Immature natural killer cell (primary cell): ENCODE results near the gene ALDH5A1. TPM values are rescaled to one million over a fixed set of nuclear protein-coding genes. Genes with fewer than 3 reads are reported as not detected.
"Not testable (repeated sequence)": the region's sequence is repeated elsewhere in the genome, so short reads cannot be mapped to it uniquely, and the experiment has no call there.

Experiments
- DNase-seq, 3 donors: peaks; one replicate each; pipeline ENCODE4 v3.0.0; 2022; ENCODE audit warnings: mixed read lengths in 1 of 3
- H3K27ac Mint-ChIP-seq, 6 donors: one replicate each; pipeline ENCODE4 v1.8.0; 2020; ENCODE audit warnings: mixed read lengths in 6 of 6, mild to moderate bottlenecking in 5 of 6, inconsistent platforms in 4 of 6, moderate library complexity in 3 of 6
- H3K27me3 Mint-ChIP-seq, 3 donors: one replicate each; pipeline ENCODE4 v1.8.0; 2020 to 2021; ENCODE audit warnings: low read depth in 3 of 3, mild to moderate bottlenecking in 3 of 3, mixed read lengths in 3 of 3, moderate library complexity in 3 of 3, inconsistent platforms in 1 of 3
- H3K36me3 Mint-ChIP-seq, 3 donors: one replicate each; pipeline ENCODE4 v1.8.0; 2020; ENCODE audit warnings: mixed read lengths in 3 of 3, inconsistent platforms in 2 of 3, mild to moderate bottlenecking in 2 of 3
- H3K4me1 Mint-ChIP-seq, 2 donors: one replicate each; pipeline ENCODE4 v1.8.0; 2020; ENCODE audit warnings: inconsistent platforms in 2 of 2, mild to moderate bottlenecking in 2 of 2, mixed read lengths in 2 of 2, moderate library complexity in 1 of 2
- H3K4me3 Mint-ChIP-seq, 5 donors: one replicate each; pipeline ENCODE4 v1.8.0; 2020; ENCODE audit warnings: mild to moderate bottlenecking in 5 of 5, mixed read lengths in 5 of 5, inconsistent platforms in 3 of 5, moderate library complexity in 3 of 5
- H3K9me3 Mint-ChIP-seq, 6 donors: one replicate each; pipeline ENCODE4 v1.8.0; 2020; ENCODE audit warnings: mild to moderate bottlenecking in 6 of 6, mixed read lengths in 6 of 6, inconsistent platforms in 4 of 6, moderate library complexity in 3 of 6
- polyA plus RNA-seq, 3 donors: library from polyadenylated mRNA; unstranded; fragments of 300-500 nt; fragmentation: Illumina TruSeq; gene quantifications; one replicate each; pipeline ENCODE4 v1.2.3, GENCODE V29; 2021

ALDH5A1 gene
- polyA plus RNA-seq, 3 donors from 2014 or later: 3.6 to 8.7 (median 6.1) TPM

DNA sequence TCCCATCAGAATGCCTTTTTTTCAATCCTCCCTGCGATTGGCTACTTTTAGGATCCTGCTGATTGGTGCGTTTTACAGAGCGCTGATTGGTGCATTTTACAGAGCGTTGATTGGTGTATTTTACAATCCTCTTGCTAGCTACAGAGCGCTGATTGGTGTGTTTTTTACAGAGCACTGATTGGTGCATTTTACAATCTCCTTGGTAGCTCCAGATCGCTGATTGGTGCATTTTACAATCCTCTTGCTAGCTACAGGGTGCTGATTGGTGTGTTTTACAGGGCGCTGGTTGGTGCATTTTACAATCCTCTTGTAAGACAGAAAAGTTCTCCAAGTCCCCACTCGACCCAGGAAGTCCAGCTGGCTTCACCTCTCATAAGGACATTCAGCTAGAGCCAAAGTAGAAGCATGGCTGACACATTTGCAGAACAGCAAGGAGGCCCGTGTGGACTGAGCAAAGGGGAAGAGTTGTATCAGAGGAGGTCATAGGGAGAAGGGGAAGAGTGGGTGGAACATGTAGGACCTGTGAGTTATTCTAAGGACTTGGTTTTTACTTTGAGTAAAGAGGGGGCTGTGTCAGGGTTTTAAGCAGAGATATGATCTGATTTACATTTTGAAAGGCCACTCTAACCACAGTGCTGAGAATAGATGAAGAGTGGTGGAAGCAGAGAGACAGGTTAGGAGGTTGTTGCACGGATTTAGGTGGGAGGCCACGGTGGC, 2.6 kb downstream of the ALDH5A1 start:
- no peak for DNase-seq
- H3K4me1 Mint-ChIP-seq: peaks cover 15 to 23% of the 10 kb centered on the region in 2 donors
- H3K36me3 Mint-ChIP-seq: peaks cover 4 to 18% (median 6%) of the 10 kb centered on the region in 3 donors
- H3K9me3 Mint-ChIP-seq: no peaks in the 10 kb centered on the region
- H3K27ac Mint-ChIP-seq: no peak overlapping the region
- H3K27me3 Mint-ChIP-seq: peaks cover 0 to 2% (median 0%) of the 10 kb centered on the region in 3 donors
- H3K4me3 Mint-ChIP-seq: no peak overlapping the region

DNA sequence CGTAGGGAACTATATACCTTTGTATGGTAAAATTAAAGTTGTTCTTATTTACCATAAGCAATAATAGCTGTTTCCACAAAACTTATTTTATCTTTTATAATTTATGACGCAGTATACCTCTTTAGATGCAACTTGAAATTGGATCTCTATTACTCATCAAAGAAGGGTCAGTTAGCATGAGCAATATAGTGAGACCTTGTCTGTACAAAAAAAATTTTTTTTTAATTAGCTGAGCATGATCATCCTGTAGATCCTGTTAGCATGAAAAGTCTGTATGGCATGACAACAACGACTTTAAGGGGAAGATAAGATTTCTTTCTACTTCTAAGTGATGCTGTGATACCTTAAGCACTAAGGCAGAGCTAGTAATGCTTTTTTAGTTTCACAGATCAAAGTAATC, 5.9 kb downstream of the ALDH5A1 start:
- Mint-ChIP-seq H3K9me3 (no peaks in the 10 kb centered on the region), H3K4me3 (no peak overlapping the region), H3K4me1 (peaks cover 4 to 6% of the 10 kb centered on the region in 2 donors), H3K27me3 (no peaks in the 10 kb centered on the region), H3K36me3 (peaks cover 16 to 44% (median 16%) of the 10 kb centered on the region in 3 donors), H3K27ac (no peak overlapping the region)
- DNase-seq: no peak

DNA sequence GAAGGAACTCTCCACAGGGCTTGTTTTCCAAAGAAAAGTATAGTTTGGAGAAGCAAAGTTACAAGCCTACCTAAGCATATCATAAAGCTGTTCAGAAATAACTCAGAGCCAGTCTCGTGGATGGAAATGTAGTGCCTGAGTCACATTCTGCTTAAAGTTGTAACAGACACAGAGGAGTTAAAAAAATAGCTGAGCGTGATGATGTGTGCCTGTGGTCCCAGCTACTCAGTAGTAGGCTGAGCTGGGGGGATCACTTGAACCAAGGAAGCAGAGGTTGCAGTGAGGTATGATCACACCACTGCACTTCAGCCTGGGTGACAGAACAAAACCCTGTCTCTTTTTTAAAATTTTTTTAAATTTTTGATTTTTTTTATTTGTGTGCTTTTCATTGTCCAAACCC, 6.6 kb downstream of the ALDH5A1 start:
- H3K4me1 Mint-ChIP-seq: peaks cover 0 to 3% of the 10 kb centered on the region in 2 donors
- peaks cover 16 to 44% (median 16%) of the 10 kb centered on the region in 3 donors for H3K36me3 Mint-ChIP-seq
- no peaks in the 10 kb centered on the region for H3K9me3 Mint-ChIP-seq
- no peak for DNase-seq
- no peak overlapping the region for H3K27ac Mint-ChIP-seq
- H3K4me3 Mint-ChIP-seq: no peak overlapping the region
- H3K27me3 Mint-ChIP-seq: no peaks in the 10 kb centered on the region

DNA sequence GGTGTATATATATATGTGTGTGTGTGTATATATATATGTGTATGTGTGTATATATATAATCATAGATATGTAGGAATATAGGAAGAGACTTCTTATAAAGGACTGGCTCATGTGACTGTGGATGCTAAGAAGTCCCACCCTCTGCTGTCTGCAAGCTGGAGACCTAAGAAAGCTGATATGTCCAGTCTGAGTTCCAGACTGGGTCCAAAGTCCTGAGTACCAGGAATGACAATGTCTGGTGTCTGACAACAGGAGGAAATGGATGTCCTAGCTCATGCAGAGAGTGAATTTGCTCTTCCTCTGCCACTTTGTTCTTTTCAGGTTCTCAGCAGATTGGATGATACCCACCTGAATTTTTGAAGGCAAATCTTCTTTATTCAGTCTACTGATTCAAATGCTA, 7.1 kb downstream of the ALDH5A1 start:
- Mint-ChIP-seq H3K27me3 (peaks cover 0 to under 1% (median 0%) of the 10 kb centered on the region in 3 donors), H3K27ac (peak overlapping the region in 1 of 6 donors; percentile 41), H3K9me3 (no peaks in the 10 kb centered on the region), H3K36me3 (peaks cover 17 to 43% (median 19%) of the 10 kb centered on the region in 3 donors), H3K4me3 (no peak overlapping the region), H3K4me1 (peaks cover 0 to 3% of the 10 kb centered on the region in 2 donors)
- DNase-seq: no peak

DNA sequence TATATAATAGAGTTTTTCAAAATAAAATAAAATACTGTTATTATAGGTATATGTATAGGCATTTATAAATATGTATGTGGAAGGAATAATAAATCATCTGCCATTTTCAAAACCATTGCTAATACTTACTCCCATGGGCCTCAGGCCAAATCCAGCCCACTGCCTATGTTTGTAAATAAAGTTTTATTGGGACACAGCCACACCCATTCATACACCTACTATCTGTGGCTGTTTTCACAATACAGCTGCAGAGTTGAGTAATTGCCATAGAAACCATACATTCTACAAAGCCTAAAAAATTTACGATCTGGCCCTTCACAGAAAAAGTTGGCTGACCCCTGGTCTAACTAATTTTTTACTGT, 9.5 kb downstream of the ALDH5A1 start:
- DNase-seq: no peak
- Mint-ChIP-seq H3K4me3 (no peak overlapping the region), H3K9me3 (no peaks in the 10 kb centered on the region), H3K4me1 (no peaks in the 10 kb centered on the region), H3K27me3 (peaks cover 0 to 1% (median 0%) of the 10 kb centered on the region in 3 donors), H3K36me3 (peaks cover 28 to 57% (median 36%) of the 10 kb centered on the region in 3 donors), H3K27ac (no peak overlapping the region)

DNA sequence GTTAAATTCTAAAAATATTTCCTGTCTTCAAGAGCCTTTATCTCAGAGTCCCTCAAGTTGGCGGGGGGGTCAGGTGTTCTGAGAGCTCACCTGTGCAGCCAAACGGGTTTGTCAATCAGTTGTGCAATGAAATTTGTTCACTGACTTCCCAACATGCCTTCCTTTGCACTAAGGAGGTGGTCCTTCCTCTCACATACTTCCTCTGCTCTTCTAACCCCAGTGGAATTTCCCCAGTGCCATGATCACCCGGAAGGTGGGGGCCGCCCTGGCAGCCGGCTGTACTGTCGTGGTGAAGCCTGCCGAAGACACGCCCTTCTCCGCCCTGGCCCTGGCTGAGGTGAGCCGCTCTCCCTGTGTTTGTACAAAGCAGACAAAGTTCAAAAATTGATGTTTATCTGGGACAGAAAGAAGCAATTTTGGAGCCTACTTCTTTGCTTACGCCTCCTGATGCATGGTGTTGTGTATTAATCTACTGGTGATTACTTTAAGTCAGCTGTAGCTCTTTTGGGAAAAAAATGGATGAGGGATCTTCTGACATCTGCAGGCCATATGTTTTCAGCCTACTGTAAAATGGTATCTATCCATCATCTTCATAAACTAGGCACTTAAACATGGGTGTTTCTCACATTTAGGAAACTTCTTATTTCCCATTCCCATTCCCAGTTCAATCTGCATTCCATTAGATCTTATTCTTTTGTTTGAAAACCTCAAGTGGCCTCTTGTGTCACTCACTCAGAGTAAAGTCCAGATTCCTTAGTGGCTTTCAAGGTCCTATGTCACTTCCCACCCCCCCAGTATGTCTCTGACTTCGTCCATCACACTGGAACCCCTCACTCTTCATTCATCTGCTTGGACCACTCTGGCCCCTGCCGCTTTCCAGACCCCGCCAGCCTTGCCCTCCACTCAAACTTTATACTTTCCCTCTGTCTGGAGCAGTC, 10.1 kb downstream of the ALDH5A1 start:
- Mint-ChIP-seq H3K27me3 (peaks cover 0 to 1% (median 0%) of the 10 kb centered on the region in 3 donors), H3K36me3 (peaks cover 34 to 63% (median 42%) of the 10 kb centered on the region in 3 donors), H3K4me1 (no peaks in the 10 kb centered on the region), H3K4me3 (no peak overlapping the region), H3K9me3 (no peaks in the 10 kb centered on the region), H3K27ac (no peak overlapping the region)
- DNase-seq: no peak

DNA sequence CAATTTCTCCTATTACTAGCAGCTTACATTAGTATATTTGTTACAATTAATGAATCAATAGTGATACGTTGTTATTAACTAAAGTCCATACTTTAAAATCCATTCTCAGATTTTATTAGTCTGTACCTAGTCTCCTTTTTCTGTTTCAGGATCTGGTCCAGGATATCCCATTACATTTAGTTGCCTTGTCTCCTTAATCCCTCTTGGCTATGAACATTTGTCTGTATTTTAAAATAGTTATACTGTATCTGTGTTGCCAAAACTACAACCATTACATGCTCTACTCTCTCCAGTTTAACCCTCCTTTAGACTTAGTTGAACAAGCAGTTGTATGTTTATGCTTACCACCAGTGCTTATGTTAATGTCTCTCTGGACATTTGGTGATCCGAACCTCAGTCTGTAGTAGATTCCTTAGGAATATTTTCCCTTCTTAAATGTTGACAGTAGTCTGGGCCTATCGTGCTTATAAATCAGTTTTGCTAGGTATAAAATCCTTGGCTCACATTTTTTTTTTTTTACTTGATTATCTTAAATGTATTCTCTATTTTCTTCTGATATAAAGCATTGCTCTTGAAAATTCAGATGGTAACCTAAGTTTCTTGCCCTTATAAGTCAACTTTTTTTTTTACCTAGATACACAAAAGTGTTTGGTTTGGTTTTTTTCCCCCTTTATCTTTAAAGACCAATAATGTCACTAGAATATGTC, 12.2 kb downstream of the ALDH5A1 start:
- no peak for DNase-seq
- Mint-ChIP-seq H3K9me3 (no peaks in the 10 kb centered on the region), H3K36me3 (peaks cover 41 to 70% (median 58%) of the 10 kb centered on the region in 3 donors), H3K4me1 (no peaks in the 10 kb centered on the region), H3K27ac (no peak overlapping the region), H3K4me3 (no peak overlapping the region), H3K27me3 (peaks cover 0 to 1% (median 0%) of the 10 kb centered on the region in 3 donors)

DNA sequence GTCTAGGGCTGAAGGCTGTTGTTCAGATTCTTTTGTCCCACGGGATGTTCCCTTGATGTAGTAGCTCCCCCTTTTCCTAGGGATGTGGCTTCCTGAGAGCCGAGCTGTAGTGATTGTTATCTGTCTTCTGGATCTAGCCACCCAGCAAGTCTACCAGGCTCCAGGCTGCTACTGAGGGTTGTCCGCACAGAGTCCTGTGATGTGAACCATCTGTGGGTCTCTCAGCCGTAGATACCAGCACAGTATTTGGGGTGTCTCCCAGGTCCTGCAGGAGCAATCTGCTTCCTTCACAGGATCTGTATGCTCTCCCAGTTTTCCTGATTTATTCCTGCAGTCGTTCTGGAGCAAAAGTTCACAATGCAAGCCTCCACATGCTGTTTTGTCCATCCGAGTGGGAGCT, 17.2 kb downstream of the ALDH5A1 start:
- peak overlapping the region in 1 of 6 donors; percentile 38 for H3K27ac Mint-ChIP-seq
- H3K27me3 Mint-ChIP-seq, H3K4me3 Mint-ChIP-seq, H3K9me3 Mint-ChIP-seq, DNase-seq, H3K4me1 Mint-ChIP-seq: not testable (repeated sequence)
- peaks cover 42 to 58% (median 57%) of the 10 kb centered on the region in 3 donors for H3K36me3 Mint-ChIP-seq

DNA sequence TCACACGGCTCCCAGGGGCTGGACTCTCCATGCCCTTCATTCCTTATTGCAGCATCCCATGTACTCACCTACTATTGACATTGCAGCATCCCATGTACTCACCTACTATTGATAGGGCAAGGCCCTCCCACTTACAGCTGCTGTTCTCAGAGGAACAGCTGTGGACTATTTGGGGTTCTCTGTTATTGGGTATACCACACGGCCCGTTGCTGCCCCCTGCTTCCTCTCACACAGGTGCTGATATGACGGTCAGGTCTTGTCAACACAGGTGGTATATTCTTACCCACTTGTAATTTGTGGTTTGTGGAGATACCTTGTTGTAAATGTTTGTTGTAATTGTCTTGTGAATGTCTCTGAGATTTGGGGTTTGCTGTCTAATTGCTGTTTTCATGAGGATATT, 18.8 kb downstream of the ALDH5A1 start:
- Mint-ChIP-seq H3K27ac (no peak overlapping the region), H3K4me3 (no peak overlapping the region), H3K27me3 (peaks cover 0 to 3% (median 3%) of the 10 kb centered on the region in 3 donors), H3K36me3 (peaks cover 36 to 51% (median 44%) of the 10 kb centered on the region in 3 donors), H3K4me1 (no peaks in the 10 kb centered on the region), H3K9me3 (no peaks in the 10 kb centered on the region)
- DNase-seq: no peak

DNA sequence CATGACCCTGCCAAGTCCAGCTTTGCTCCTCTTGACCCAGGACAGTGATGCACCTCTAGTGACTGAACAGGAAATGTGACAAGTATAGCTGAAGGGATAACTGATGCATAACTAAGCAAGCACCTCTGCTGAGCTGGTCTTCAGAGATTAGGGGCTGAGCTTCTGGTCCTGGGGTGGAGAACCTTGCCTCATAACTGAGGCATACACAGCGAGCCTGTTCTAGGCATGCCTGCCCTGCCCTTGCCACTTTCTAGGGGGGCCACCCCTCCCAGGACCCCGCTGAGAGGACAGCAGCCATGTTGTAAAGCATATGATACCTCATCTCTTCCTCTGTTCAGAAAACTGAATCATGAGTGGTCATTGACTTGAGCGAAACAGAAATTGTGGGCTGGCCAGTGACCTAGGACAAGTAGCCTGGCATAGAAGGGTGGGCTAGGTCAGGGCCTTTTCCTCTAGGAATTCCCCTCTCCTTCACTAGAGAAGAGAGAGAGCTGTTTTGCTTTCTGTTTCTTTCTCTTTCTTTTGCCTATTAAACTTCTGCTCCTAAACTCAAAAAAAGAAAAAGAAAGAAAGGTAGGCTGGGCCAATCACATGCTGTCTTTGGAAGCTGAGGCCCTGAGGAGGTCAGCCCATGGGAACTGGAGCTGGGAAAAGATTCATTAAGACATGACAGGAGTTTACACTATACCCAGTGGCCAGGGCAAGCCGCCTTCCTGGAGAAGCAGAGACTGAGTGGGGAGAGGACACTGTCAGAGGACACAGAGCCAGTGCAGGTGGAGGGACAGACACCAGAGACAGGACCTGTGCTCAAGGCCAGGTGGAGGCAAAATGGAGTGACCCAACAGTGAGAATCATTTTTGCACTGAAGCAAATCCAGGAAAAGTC, 23.1 kb downstream of the ALDH5A1 start:
- Mint-ChIP-seq H3K27me3 (peaks cover 0 to 3% (median 2%) of the 10 kb centered on the region in 3 donors), H3K4me1 (no peaks in the 10 kb centered on the region), H3K9me3 (no peaks in the 10 kb centered on the region), H3K36me3 (peaks cover 14 to 18% (median 17%) of the 10 kb centered on the region in 3 donors), H3K4me3 (no peak overlapping the region), H3K27ac (no peak overlapping the region)
- DNase-seq: no peak

DNA sequence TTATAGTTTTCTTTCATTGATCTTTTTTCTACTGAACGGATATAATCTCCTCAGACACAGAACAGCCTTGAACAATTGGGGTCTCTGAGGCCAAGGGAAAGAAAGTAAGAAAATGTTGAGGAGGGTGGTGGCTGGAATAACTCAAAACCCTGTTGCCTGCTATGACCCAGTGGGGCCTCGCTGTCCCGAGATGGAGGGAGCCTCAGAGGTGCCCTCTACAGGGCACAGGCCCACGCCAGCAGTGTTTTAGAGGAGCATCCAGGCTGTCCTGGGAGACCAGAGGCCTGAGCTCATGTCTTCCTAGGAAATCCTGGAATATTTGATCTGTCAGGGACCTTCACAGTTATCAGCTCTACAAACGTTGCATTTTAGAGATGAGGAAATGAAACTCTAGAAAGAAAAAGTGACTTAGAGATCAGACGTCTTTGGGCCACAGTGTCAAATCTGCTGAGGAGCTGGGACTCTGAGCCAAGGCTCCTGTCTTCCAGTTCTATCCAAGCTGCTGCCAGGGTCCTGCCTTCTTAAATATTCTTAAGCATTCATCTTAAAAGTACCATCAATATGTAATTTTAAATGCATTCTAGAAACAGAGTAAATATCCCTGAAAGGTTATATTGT, 26.3 kb downstream of the ALDH5A1 start:
- peak in 2 of 3 donors; percentile 9 to 23 for DNase-seq
- Mint-ChIP-seq H3K27ac (no peak overlapping the region), H3K9me3 (no peaks in the 10 kb centered on the region), H3K36me3 (peaks cover 3 to 6% (median 5%) of the 10 kb centered on the region in 3 donors), H3K4me1 (no peaks in the 10 kb centered on the region), H3K4me3 (no peak overlapping the region), H3K27me3 (peaks cover 0 to 2% (median under 1%) of the 10 kb centered on the region in 3 donors)
